Epidermal melanocyte (primary cell): ENCODE measurements around the gene ATAD5.
"Not testable (repeated sequence)": the region's sequence is repeated elsewhere in the genome, so short reads cannot be mapped to it uniquely, and the experiment has no call there.

Experiments
- DNase-seq: peaks from one replicate; pipeline ENCODE4 v3.0.0; 2011; ENCODE audit warnings: low spot score; ENCODE audit not compliant: insufficient read length

ATAD5 gene, protein sequence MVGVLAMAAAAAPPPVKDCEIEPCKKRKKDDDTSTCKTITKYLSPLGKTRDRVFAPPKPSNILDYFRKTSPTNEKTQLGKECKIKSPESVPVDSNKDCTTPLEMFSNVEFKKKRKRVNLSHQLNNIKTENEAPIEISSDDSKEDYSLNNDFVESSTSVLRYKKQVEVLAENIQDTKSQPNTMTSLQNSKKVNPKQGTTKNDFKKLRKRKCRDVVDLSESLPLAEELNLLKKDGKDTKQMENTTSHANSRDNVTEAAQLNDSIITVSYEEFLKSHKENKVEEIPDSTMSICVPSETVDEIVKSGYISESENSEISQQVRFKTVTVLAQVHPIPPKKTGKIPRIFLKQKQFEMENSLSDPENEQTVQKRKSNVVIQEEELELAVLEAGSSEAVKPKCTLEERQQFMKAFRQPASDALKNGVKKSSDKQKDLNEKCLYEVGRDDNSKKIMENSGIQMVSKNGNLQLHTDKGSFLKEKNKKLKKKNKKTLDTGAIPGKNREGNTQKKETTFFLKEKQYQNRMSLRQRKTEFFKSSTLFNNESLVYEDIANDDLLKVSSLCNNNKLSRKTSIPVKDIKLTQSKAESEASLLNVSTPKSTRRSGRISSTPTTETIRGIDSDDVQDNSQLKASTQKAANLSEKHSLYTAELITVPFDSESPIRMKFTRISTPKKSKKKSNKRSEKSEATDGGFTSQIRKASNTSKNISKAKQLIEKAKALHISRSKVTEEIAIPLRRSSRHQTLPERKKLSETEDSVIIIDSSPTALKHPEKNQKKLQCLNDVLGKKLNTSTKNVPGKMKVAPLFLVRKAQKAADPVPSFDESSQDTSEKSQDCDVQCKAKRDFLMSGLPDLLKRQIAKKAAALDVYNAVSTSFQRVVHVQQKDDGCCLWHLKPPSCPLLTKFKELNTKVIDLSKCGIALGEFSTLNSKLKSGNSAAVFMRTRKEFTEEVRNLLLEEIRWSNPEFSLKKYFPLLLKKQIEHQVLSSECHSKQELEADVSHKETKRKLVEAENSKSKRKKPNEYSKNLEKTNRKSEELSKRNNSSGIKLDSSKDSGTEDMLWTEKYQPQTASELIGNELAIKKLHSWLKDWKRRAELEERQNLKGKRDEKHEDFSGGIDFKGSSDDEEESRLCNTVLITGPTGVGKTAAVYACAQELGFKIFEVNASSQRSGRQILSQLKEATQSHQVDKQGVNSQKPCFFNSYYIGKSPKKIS (N-terminal part only)

DNA sequence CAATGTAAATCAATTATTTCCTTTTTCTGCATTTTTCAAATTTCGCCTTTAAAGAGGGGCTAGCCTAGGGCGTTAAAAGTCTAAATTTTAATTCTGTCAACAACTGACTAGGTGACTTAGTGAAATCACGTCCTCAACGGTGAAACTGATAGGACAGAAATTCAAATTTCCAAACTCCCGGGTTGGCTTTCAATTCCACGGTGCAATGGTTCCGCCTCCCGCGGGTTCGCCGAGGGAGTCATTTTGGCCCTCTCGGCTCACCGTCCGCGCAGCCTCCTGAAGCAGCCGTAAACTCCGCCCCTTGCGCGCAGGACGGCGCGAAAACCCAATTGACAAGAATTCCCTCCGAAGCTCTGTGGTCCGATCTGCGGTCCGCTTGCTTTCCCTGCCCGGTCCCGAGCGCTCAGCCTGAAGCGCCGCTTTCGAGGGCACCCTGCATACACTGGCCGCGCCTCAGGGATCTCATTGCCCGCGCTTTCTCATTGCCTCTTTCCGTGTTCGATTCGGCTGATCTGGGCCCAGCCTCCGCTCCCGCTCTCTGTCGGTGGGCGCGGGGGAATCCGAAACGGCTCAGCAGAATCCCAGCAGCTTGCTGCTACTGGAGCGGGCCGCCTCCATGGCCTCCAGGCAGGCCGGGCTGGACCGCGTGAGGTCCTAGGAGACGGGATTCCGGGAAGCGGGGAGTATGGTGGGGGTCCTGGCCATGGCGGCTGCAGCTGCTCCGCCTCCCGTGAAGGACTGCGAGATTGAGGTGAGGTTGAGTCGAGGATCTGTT is at the start of gene ATAD5:
TSS of gene ATAD5 (plus strand) at position 304 of the 775 bp plus-strand sequence. CDS start at position 686, 382 bp downstream.
- peak; percentile 92 for DNase-seq

DNA sequence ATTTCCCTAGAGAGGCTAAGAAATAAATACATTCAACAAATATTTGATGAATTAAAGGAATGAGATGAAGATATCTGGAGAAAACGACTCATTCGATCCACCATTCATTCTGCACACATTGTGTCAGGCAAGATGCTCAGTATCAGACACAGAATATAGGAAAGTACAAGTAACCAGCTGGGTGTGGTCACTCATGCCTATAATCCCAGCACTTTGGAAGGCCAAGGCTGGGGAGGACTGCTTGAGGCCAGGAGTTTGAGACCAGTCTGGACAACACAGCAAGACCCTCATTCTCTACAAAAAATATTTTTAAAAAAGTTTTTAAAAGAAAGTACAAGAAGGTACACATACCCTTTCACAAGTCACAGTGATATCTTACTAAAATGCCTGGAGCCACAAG is 49.6 kb upstream of the ATAD5 start:
- DNase-seq: no peak

DNA sequence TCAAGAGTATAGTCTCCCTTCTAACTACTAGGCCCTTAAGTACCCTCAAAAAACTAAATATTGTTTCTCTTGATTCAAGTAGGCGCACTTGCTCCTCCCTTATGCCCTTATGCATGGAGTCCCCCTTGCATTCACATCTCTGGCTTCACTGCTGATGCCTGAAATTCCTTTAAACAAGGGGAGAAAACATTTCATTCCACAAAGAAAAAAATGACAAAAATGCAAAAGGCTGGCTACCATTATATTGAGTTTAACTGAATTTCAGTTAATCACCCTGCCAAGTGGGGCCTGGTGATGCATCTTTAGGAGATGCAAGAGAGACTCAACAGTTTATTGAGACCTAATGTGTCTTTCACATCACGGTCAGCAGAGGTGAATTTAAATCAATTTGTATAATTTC is 42.8 kb upstream of the ATAD5 start:
- DNase-seq: no peak

DNA sequence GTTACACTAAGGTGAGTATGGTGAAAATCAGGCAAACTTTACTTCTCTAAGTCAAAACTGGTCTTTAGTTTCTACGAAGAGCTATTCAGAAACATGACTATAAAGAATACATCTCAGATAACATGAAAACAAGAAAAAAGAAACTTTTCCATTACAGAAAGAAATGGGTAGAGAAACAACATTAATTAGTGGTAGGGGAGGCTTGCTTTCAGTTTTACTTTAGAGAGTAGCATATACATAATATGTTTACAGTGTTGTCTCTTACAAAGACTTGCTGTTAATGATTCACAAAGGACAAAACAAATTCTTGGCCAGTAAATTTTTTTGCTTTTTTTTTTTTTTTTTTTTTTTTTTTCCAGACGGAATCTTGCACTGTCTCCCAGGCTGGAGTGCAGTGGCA is 41.5 kb upstream of the ATAD5 start:
- no peak for DNase-seq

DNA sequence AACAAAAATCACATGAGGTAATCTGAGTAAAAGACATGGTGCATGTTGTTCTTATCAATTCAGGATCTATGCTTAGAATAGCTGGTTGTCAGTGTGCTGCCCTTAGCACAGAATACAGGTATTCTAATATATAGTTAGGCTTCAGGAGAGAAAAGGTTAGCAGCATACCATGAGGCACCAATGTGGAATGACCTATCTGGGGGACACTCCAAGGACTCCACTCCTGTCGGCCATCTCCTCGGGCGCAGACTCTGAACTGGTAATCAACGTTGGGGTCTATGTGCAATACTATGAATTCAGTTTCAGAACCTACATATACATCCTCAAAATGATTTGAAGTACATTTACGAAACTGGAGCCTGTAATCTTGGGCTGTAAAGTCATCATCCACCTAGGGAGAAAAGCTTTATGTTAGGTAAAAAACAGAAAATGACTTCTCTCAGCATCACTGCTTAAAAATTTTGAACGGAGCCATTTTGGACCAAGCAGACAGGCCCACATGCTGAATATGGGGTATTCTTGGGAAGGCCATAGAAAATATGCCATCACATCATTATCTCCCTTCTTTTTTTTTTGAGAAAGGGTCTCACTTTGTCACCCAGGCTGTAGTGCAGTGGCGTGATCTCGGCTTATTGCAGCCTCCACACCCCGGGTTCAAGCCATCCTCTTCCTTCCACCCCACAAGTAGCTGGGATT is 38.3 kb upstream of the ATAD5 start:
- DNase-seq: no peak

DNA sequence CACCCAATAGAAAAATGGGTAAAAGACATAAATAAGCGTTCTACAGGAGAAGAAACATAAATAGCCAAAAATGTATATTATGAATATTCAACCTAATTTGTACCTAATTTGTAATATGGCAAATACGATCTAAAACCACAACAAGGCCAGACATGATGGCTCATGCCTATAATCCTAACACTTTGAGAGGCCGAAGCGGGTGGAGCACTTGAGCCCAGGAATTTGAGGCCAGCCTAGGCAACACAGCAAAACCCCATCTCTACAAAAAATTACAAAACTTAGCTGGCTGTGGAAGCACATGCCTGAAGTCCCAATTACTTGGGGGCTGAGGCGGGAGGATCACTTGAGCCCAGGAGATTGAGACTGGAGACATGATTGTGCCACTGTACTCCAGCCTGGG is 37.4 kb upstream of the ATAD5 start:
- no peak for DNase-seq

DNA sequence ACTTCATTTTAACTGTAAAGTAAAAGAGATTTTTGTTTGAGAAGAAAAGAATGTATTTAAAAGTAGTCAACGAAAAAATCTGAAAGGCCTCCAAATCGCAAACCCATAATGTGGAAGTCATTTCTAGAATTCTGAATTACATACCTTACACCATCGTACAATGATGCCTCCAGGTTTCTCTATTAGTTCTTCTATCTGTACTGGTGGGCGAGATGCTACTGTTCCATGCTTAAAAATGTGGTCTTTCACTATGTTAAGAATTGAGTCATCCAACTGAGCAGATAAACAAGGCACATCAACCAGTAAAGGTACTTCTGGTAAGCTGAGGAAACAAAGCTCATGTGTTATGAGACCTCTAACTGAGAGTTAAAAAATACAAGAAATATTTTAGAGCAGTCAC is 35.8 kb upstream of the ATAD5 start:
- no peak for DNase-seq

DNA sequence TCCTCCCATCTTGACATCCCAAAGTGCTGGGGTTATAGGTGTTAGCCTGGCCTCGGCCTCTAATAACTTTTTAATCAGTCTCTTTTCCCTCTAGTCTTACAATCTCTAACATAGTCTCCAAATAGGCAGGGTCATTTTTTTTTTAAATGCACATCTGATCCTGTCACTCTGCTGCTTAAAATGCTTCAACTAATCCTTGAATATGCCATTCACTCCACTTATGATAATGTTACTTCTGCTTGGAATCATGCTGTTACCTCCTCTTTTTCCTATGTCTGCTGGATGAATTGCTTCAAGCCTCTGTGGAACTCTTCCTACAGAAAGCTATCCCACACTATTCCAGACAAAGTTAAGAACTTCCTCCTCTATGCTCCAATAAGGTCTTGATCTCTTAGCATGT is 30.1 kb upstream of the ATAD5 start:
- no peak for DNase-seq

DNA sequence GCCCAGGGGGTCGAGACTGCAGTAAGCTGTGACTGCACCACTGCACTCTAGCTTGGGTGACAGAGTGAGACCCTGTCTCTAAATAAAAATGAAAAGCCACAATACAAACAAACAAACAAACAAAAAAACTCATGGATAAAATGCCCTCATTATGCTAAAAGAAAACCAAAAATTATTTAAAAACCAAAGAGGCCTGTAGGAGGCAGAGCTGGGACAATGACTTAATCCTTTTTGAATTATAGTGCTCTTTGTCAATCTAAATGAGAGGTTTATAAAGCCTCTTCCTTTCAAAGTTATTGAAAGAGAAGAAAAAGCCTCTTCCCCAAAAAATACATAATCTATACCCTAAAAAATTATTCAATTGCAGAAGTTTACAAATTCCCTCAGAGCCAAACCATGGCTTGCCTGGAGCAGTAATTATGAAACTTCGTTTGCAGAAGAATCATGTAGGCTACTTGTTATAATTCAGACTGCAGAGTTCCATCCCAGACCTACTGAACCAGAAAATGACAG is 25.8 kb upstream of the ATAD5 start:
- DNase-seq: no peak

DNA sequence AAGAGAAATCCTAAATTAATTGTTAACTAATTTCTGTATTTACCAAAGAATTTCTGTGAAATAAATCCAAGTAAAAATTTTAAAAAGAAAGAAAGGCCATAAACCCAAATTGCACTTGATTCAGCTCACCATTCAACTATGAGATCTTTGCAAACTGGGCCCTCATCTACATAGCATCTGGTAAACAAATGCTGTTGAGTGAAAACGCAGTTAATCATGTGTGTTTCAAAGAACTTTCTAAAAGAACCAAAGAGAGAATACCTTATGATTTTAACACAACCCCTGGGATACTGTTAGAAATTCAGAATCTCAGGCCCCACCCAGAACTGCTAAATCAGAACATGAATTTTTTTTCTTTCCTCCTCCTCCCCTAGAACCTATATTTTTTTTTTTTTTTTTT is 23.9 kb upstream of the ATAD5 start:
- DNase-seq: no peak

DNA sequence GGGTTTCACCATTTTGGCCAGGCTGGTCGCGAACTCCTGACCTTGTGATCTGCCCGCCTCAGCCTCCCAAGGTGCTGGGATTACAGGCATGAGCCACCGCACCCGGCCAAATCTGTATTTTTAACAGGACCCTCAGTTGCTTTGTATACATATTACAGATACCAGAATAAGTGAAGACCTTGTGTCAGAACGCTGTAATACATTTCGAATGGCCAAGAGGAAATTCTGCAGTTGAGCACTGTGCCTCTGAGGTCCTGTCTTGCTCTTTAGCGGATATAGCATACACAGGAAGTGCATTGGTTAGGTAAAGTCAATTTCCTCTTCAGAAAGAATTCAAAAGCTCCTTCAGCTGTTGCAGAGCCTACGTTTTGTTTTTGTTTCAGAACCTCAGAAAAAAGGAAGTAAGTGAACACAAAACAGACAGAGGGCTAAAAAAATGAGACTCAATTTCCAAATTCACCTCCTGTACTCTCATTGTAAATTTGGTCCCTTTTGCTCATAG is 22.9 kb upstream of the ATAD5 start:
- no peak for DNase-seq

DNA sequence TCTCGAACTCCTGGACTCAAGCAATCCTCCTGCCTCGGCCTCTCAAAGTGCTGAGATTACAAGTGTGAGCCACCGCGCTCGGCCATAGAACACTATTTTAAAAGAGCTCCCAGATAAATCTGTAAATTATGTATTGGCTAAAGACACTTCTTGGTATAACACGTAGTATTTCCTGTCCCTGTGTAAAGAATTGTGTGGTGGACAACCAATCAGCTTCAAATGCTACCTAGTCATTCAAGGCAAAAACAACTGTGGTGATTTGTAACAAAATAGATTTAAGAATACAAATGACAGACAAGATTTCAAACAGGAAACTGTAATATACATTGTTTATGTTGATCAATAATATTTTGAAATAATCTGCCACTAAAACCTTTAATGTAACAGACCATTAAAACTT is 21.9 kb upstream of the ATAD5 start:
- no peak for DNase-seq

DNA sequence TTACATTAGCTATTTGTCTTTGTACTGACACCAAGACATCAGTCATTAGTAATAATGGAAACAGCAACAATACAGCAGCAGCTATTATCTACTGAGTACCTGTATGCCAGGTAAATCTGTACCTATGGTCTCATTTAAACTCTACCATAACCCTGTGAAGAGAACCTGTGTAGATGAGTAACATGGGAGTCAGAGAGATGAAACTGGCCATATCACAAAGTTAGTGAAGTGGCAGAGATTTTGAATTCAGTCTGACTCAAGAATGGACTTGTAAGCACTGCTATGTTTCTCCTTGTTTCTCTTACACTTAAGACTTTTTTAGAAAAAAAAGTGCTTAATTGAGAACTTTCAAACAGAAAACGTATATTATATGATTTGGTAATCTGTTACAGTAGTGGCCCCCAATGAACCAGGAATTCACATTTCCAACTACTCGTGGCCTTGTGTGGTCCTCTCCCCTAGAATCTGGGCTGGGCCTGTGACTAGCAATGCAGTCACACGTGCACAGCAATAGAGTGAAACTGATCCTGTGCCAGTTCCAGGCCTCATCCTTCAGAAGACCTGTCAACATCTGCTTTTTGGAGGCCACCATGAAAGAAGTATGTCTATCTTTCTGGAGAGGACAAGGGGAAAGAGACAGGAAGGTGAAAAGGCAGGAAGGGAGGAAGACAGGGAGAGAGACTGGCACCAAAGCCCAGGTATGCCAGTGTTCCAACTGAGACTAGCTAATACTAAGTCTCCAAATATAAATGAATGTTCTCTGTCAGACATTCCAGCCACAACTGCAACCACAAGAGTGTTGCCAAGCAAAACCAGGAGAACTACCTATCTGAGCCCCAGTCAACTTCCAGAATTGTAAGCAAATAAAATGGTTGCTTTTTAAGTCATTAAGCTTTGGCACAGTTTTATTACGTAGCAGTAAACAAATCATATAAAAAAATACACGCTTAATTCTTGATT is 19.3 kb upstream of the ATAD5 start:
- no peak for DNase-seq

DNA sequence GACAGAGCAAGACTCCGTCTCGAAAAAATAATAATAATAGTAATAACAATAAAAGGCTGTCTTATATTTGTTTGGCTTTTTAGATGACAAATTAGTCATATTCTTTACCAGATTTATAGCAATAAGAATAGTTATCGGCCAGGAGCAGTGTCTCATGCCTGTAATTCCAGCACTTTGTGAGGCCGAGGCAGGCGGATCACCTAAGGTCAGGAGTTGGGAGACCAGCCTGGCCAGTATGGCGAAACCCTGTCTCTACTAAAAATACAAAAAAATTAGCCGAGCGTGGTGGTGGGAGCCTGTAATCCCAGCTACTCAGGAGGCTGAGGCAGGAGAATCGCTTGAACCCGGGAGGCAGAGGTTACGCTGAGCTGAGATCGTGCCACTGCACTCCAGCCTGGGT is 17.5 kb upstream of the ATAD5 start:
- not testable (repeated sequence) for DNase-seq

DNA sequence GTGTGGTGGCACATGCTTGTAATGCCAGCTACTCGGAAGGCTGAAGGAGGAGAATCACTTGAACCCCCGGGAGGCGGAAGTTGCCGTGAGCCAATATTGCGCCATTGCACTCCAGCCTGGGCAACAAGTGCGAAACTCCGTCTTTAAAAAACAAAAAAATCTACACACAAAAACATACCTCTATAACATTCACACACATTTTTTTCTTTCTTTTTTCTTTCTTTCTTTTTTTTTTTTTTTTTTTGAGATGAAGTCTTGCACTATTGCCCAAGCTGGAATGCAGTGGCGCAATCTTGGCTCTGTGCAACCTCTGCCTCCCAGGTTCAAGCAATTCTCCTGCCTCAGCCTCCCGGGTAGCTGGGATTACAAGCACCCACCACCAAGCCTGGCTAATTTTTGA is 16.9 kb upstream of the ATAD5 start:
- DNase-seq: not testable (repeated sequence)

DNA sequence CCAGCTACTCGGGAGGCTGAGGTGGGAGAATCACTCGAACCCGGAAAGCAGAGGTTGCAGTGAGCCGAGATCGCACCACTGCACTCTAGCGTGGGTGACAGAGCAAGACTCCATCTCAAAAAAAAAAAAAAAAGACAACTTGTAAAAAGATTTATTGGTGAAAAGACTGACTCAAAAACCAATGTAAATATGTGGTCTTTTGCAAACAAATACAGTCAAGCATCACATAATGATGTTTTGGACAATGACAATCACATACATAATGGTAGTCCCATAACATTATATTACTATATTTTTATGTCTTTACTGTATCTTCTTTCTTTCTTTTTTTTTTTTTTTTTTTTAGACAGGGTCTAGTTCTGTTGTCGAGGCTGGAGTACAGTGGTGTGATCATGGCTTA is 15.6 kb upstream of the ATAD5 start:
- no peak for DNase-seq

DNA sequence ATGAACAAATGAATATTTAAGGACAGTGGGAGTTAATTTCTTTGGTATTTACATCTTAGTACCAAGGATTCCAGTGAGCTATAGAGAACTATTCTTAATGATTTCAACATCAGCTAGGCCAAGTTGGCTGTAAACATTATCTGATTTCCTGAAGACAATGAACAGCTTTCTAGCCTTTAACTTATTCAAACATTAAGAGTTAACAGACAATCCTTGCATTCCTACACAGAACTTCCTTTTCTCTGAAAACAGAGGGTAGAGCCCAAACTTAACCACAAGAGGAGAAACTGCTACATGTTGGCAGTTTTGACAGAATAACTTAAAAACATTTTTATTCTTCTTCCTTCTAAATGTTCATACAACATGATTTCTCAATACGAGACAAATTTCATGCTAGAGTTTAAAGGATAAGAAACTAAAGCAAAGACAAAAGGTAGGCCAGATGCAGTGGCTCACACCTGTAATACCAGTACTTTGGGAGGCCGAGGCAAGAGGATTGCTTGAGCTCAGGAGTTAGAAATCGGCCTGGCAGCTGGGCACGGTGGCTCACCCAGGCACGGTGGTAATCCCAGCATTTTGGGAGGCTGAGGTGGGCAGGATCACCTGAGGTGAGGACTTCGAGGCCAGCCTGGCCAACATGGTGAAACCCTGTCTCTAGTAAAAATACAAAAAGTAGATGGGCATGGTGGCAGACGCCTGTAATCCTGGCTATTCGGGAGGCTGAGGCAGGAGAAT is 11.6 kb upstream of the ATAD5 start:
- no peak for DNase-seq
